Measurements from ENCODE around the gene FBF1.
"Not testable (repeated sequence)": the region's sequence is repeated elsewhere in the genome, so short reads cannot be mapped to it uniquely, and the experiment has no call there.

Gene FBF1

GRCh38 chr17:75940727-75941441 is at the start of gene FBF1:
FBF1 (minus strand) TSS chr17:75941042; CDS start chr17:75938149, 2,893 bp downstream.
- peak within 1 kb of the TSS; percentile 79 for H3K4me3 ChIP-seq (ENCODE audit: low read depth, low read length)

GRCh38 chr17:75987041-75987440 is 46.2 kb upstream of the FBF1 start:
- H3K4me3 ChIP-seq (ENCODE audit: low read depth, low read length), result no peak overlapping the region

- no peak overlapping the region for H3K4me3 ChIP-seq (ENCODE audit: low read depth, low read length)
These were observed 45.1 kb upstream of the FBF1 start for GRCh38 chr17:75985986-75986385.

GRCh38 chr17:75983501-75984181 is 42.8 kb upstream of the FBF1 start:
- no peak overlapping the region for H3K4me3 ChIP-seq (ENCODE audit: low read depth, low read length)

- no peak overlapping the region for H3K4me3 ChIP-seq (ENCODE audit: low read depth, low read length)
These were observed 40.3 kb upstream of the FBF1 start for GRCh38 chr17:75981019-75981615.

GRCh38 chr17:75980188-75981018 is 39.6 kb upstream of the FBF1 start:
- peak overlapping the region; percentile 77 for H3K4me3 ChIP-seq (ENCODE audit: low read depth, low read length)

- peak overlapping the region; percentile 77 for H3K4me3 ChIP-seq (ENCODE audit: low read depth, low read length)
These were observed 38.9 kb upstream of the FBF1 start for GRCh38 chr17:75979705-75980187.

- H3K4me3 ChIP-seq (ENCODE audit: low read depth, low read length), result peak within 1 kb of the TSS; percentile 77
These were observed 38.3 kb upstream of the FBF1 start, which contains the start of the genes ACOX1 and TEN1 for GRCh38 chr17:75978938-75979704. ACOX1 (minus strand) TSS chr17:75979166; CDS start chr17:75979073, 93 bp downstream. TEN1 (plus strand) TSS chr17:75979240; CDS start chr17:75986193, 6,953 bp downstream.

- no peak overlapping the region for H3K4me3 ChIP-seq (ENCODE audit: low read depth, low read length)
These were observed 35.5 kb upstream of the FBF1 start for GRCh38 chr17:75976175-75976848.

GRCh38 chr17:75975757-75976174 is 34.9 kb upstream of the FBF1 start:
- no peak overlapping the region for H3K4me3 ChIP-seq (ENCODE audit: low read depth, low read length)

GRCh38 chr17:75975187-75975586 is 34.3 kb upstream of the FBF1 start:
- not testable (repeated sequence) for H3K4me3 ChIP-seq (ENCODE audit: low read depth, low read length)

- no peak overlapping the region for H3K4me3 ChIP-seq (ENCODE audit: low read depth, low read length)
These were observed 29.8 kb upstream of the FBF1 start for GRCh38 chr17:75970626-75971025.

GRCh38 chr17:75970011-75970523 is 29.2 kb upstream of the FBF1 start:
- H3K4me3 ChIP-seq (ENCODE audit: low read depth, low read length), result no peak overlapping the region

- not testable (repeated sequence) for H3K4me3 ChIP-seq (ENCODE audit: low read depth, low read length)
These were observed 28.2 kb upstream of the FBF1 start for GRCh38 chr17:75969044-75969443.

GRCh38 chr17:75965468-75965867 is 24.6 kb upstream of the FBF1 start:
- H3K4me3 ChIP-seq (ENCODE audit: low read depth, low read length), result no peak overlapping the region

GRCh38 chr17:75959839-75960511 is 19.1 kb upstream of the FBF1 start:
- H3K4me3 ChIP-seq (ENCODE audit: low read depth, low read length), result no peak overlapping the region

- H3K4me3 ChIP-seq (ENCODE audit: low read depth, low read length), result no peak overlapping the region
These were observed 18.4 kb upstream of the FBF1 start for GRCh38 chr17:75959051-75959838.
